SK-N-SH (cell line): ENCODE data around the gene RALA. TPM values are rescaled to one million over a fixed set of nuclear protein-coding genes. Genes with fewer than 3 reads are reported as not detected.
A peak's percentile ranks its signal among the peaks of the same experiment; 100 is the strongest.

Experiments used
- CTCF ChIA-PET: fragments of 300-600, 350-600 bp; formaldehyde crosslinking; extraction: SDS; loops from one replicate; lab custom pipeline; 2021; lab: Yijun Ruan, JAX
- POLR2A ChIA-PET: fragments of 350-600 bp; sonication (Branson Sonifier 250); formaldehyde crosslinking; extraction: SDS; loops from one replicate; lab custom pipeline; 2020; ENCODE audit warnings: antibody characterized with exemption, inconsistent platforms; lab: Yijun Ruan, JAX
- DNase-seq: peaks from one replicate; pipeline ENCODE4 v3.0.0; 2012
- H2AFZ ChIP-seq: fragments of 200-600 bp; sonication (generic); 2 replicates; pipeline ENCODE4 v1.8.1; 2016; ENCODE audit warnings: antibody characterized with exemption, mild to moderate bottlenecking, low read depth
- H3F3A ChIP-seq: fragments of 200-600 bp; sonication (generic); replicated peaks from 2 replicates; pipeline ENCODE3; 2016; ENCODE audit warnings: antibody characterized with exemption, mild to moderate bottlenecking; ENCODE audit not compliant: insufficient read depth
- H3K27ac ChIP-seq, 2 experiments: fragments of 200-500 bp in 1 of 2; fragments of 200-600 bp in 1 of 2; sonication (Bioruptor generic) in 1 of 2; sonication (generic), shearing (Covaris generic) in 1 of 2; 2 replicates each; pipeline versions ENCODE4 v1.5.1 to v1.6.1; 2014 to 2016; ENCODE audit warnings: low read depth in 2 of 2, inconsistent platforms in 1 of 2, low read length in 1 of 2, mild to moderate bottlenecking in 1 of 2, mixed read lengths in 1 of 2
- H3K27me3 ChIP-seq: fragments of 200-600 bp; sonication (generic), shearing (Covaris generic); 2 replicates; pipeline ENCODE4 v1.6.1; 2016; ENCODE audit warnings: mixed run types; ENCODE audit not compliant: insufficient read depth
- H3K36me3 ChIP-seq, 2 experiments: fragments of 200-500 bp in 1 of 2; fragments of 200-600 bp in 1 of 2; sonication (Bioruptor generic) in 1 of 2; sonication (generic) in 1 of 2; replicated peaks in 1 of 2; 2 replicates each; pipeline versions ENCODE3 to v1.5.1; 2014 to 2016; ENCODE audit warnings: low read length in 1 of 2, mild to moderate bottlenecking in 1 of 2; ENCODE audit not compliant: insufficient read depth in 2 of 2, control insufficient read depth in 1 of 2
- H3K4me1 ChIP-seq, 2 experiments: fragments of 200-500 bp in 1 of 2; fragments of 200-600 bp in 1 of 2; sonication (Bioruptor generic) in 1 of 2; sonication (generic), shearing (Covaris generic) in 1 of 2; 2 replicates each; pipeline versions ENCODE4 v1.5.1 to v1.6.1; 2014 to 2016; ENCODE audit warnings: low read depth in 1 of 2, low read length in 1 of 2, mixed run types in 1 of 2; ENCODE audit not compliant: insufficient read depth in 2 of 2, control insufficient read depth in 1 of 2
- H3K4me2 ChIP-seq: fragments of 200-600 bp; sonication (generic), shearing (Covaris generic); 2 replicates; pipeline ENCODE4 v1.6.1; 2017; ENCODE audit warnings: mixed run types
- H3K4me3 ChIP-seq, 2 experiments: fragments of 200-500 bp in 1 of 2; fragments of 200-600 bp in 1 of 2; sonication (Bioruptor generic) in 1 of 2; sonication (generic), shearing (Covaris generic) in 1 of 2; 2 replicates each; pipeline versions ENCODE4 v1.5.1 to v1.8.1; 2014 to 2016; ENCODE audit warnings: low read depth in 2 of 2, inconsistent platforms in 1 of 2, low read length in 1 of 2, mild to moderate bottlenecking in 1 of 2, mixed read lengths in 1 of 2, moderate library complexity in 1 of 2
- H3K79me2 ChIP-seq: fragments of 200-600 bp; sonication (generic); 2 replicates; pipeline ENCODE4 v1.8.1; 2017; ENCODE audit warnings: mild to moderate bottlenecking; ENCODE audit not compliant: insufficient read depth
- H3K9ac ChIP-seq: fragments of 200-600 bp; sonication (generic); 2 replicates; pipeline ENCODE4 v1.6.1; 2017; ENCODE audit warnings: mixed run types
- H3K9me2 ChIP-seq: fragments of 200-600 bp; sonication (generic); 2 replicates; pipeline ENCODE4 v1.6.1; 2017; ENCODE audit warnings: mixed run types
- H3K9me3 ChIP-seq: fragments of 200-600 bp; sonication (generic); 2 replicates; pipeline ENCODE4 v1.6.1; 2017; ENCODE audit warnings: mixed run types, mild to moderate bottlenecking, moderate library complexity
- H4K20me1 ChIP-seq: fragments of 200-600 bp; sonication (generic); 2 replicates; pipeline ENCODE4 v1.6.1; 2017; ENCODE audit warnings: mild to moderate bottlenecking, mixed run types; ENCODE audit not compliant: insufficient read depth
- EP300 ChIP-seq, 2 experiments: IDR thresholded peaks; 2 replicates each; pipeline versions ENCODE4 v1.4.0 to v1.6.1; 2012; ENCODE audit warnings: borderline replicate concordance in 1 of 2, low read depth in 1 of 2, low read length in 1 of 2
- EZH2phosphoT487 ChIP-seq: fragments of 200-600 bp; sonication (generic); IDR thresholded peaks from 2 replicates; pipeline ENCODE4 v1.6.1; 2017; ENCODE audit warnings: low read depth, mixed run types, mild to moderate bottlenecking, antibody characterized with exemption, moderate library complexity, borderline replicate concordance
- FOSL2 ChIP-seq: IDR thresholded peaks from 2 replicates; pipeline ENCODE4 v1.4.0; 2012; ENCODE audit warnings: low read depth, mild to moderate bottlenecking, moderate library complexity, borderline replicate concordance
- FOXJ3 ChIP-seq: sonication (generic); formaldehyde crosslinking; IDR thresholded peaks from 2 replicates; pipeline ENCODE4 v1.5.1; 2020; ENCODE audit warnings: mild to moderate bottlenecking, missing genetic modification reagents
- GABPA ChIP-seq: IDR thresholded peaks from 2 replicates; pipeline ENCODE4 v1.4.0; 2012; ENCODE audit warnings: low read depth, mild to moderate bottlenecking
- JUND ChIP-seq: IDR thresholded peaks from 2 replicates; pipeline ENCODE4 v1.4.0; 2012
- MAX ChIP-seq: IDR thresholded peaks from 2 replicates; pipeline ENCODE4 v1.4.0; 2012; ENCODE audit warnings: low read depth
- MEF2A ChIP-seq: IDR thresholded peaks from 2 replicates; pipeline ENCODE4 v1.4.0; 2012; ENCODE audit warnings: low read depth, borderline replicate concordance
- MXI1 ChIP-seq: IDR thresholded peaks from 2 replicates; pipeline ENCODE4 v1.6.1; 2012; ENCODE audit warnings: mild to moderate bottlenecking, low read depth, low read length, improper control_type of control experiment
- NRF1 ChIP-seq: IDR thresholded peaks from 2 replicates; pipeline ENCODE4 v1.6.1; 2012; ENCODE audit warnings: low read depth, mild to moderate bottlenecking, low read length
- POLR2AphosphoS5 ChIP-seq: IDR thresholded peaks from 2 replicates; pipeline ENCODE4 v1.6.1; 2012; ENCODE audit warnings: low read depth, low read length
- RAD21 ChIP-seq: IDR thresholded peaks from 2 replicates; pipeline ENCODE4 v1.6.1; 2012; ENCODE audit warnings: mild to moderate bottlenecking, low read length
- REST ChIP-seq: IDR thresholded peaks from 2 replicates; pipeline ENCODE4 v1.6.1; 2012; ENCODE audit warnings: mild to moderate bottlenecking, low read depth, low read length, moderate library complexity
- RXRA ChIP-seq: IDR thresholded peaks from 2 replicates; pipeline ENCODE4 v1.4.0; 2012; ENCODE audit warnings: low read depth, mild to moderate bottlenecking, borderline replicate concordance
- SIN3A ChIP-seq: IDR thresholded peaks from 2 replicates; pipeline ENCODE4 v1.6.1; 2012; ENCODE audit warnings: low read depth, mild to moderate bottlenecking, low read length, moderate library complexity, borderline replicate concordance
- SMC3 ChIP-seq: IDR thresholded peaks from 2 replicates; pipeline ENCODE4 v1.6.1; 2012; ENCODE audit warnings: low read depth, low read length, improper control_type of control experiment
- TAF1 ChIP-seq: IDR thresholded peaks from 2 replicates; pipeline ENCODE4 v1.6.1; 2012; ENCODE audit warnings: low read depth, mild to moderate bottlenecking, low read length, moderate library complexity, borderline replicate concordance
- TEAD4 ChIP-seq: IDR thresholded peaks from 2 replicates; pipeline ENCODE4 v1.4.0; 2012; ENCODE audit warnings: mild to moderate bottlenecking, borderline replicate concordance; ENCODE audit not compliant: insufficient read depth
- USF1 ChIP-seq: IDR thresholded peaks from 2 replicates; pipeline ENCODE4 v1.4.0; 2012; ENCODE audit warnings: low read depth, borderline replicate concordance
- WGBS: methylation state at CpG from one replicate; pipeline ENCODE4 v1.1.6; 2017; ENCODE audit warnings: low lambda C conversion rate; 5-methylcytosine and 5-hydroxymethylcytosine counted together
- polyA plus RNA-seq, 3 experiments: library from polyadenylated mRNA; depleted of rRNA; stranded (reverse); fragments of >200 nt; gene quantifications; 2 replicates each; pipeline ENCODE4 v1.2.3, GENCODE V29; 2012

The RALA gene
- polyA plus RNA-seq, 1 of the 3 experiments (the other 2 are of a cell fraction), result 29.0 TPM

GRCh38 chr7:39618868-39619267, 4.5 kb upstream of the RALA start:
- Histone ChIP-seq H3K4me2 (no peak overlapping the region), H3K4me3 (no peak overlapping the region), H3F3A (peaks cover 53% of the 10 kb centered on the region), H3K79me2 (peaks cover 16% of the 10 kb centered on the region; the same call in 1 of the 2 replicates), H4K20me1 (no peaks in the 10 kb centered on the region), H3K9ac (no peak overlapping the region), H2AFZ (no peak overlapping the region), H3K9me2 (no peaks in the 10 kb centered on the region), H3K27ac (no peak overlapping the region), H3K9me3 (no peaks in the 10 kb centered on the region), H3K4me1 (peaks cover 8 to 46% of the 10 kb centered on the region in 2 experiments), H3K27me3 (no peaks in the 10 kb centered on the region), H3K36me3 (no peaks in the 10 kb centered on the region)
- ChIA-PET CTCF (interaction anchor here (0.8 to 2.2 kb wide), 2 partner anchors 10 to 38 kb away, joined by 3 to 13 read pairs; no protein-coding TSS in a partner anchor), POLR2A (no interaction called here)
- 91% methylated on average over 4 of the region's 4 CpGs for WGBS
- no peak for TF ChIP-seq FOXJ3 (CRISPR knock-in tag)
- TF ChIP-seq POLR2AphosphoS5, result no peak
- no peak for TF ChIP-seq MEF2A
- no peak for TF ChIP-seq MXI1
- TF ChIP-seq GABPA, result no peak
- no peak for TF ChIP-seq TAF1
- no peak for TF ChIP-seq SIN3A
- TF ChIP-seq JUND, result no peak
- no peak for TF ChIP-seq RAD21
- TF ChIP-seq FOSL2, result no peak
- no peak for TF ChIP-seq EZH2phosphoT487
- TF ChIP-seq REST, result no peak
- TF ChIP-seq SMC3, result no peak
- TF ChIP-seq NRF1, result no peak
- no peak for DNase-seq

GRCh38 chr7:39620486-39620885, 2.9 kb upstream of the RALA start:
- peaks cover 33% of the 10 kb centered on the region for H3K79me2 ChIP-seq
- no peak overlapping the region for H3K4me3 ChIP-seq
- no peak for TF ChIP-seq EZH2phosphoT487
- no peak for TF ChIP-seq RXRA
- TF ChIP-seq TAF1, result no peak
- TF ChIP-seq RAD21, result no peak
- TF ChIP-seq MAX, result no peak
- no peak for TF ChIP-seq FOSL2
- TF ChIP-seq SIN3A, result no peak
- TF ChIP-seq USF1, result no peak
- no peak for TF ChIP-seq TEAD4
- no peak for TF ChIP-seq EP300 (IDR thresholded peaks at IDR 0.05; ENCODE audit: borderline replicate concordance in 1 of 2, low read depth in 1 of 2, low read length in 1 of 2)
- TF ChIP-seq, all 33 proteins: peak for 0
- ChIA-PET POLR2A (no interaction called here), CTCF (interaction anchor here (0.8 to 4.9 kb wide), 6 partner anchors 9 to 276 kb away, joined by 3 to 43 read pairs (median 3); no protein-coding TSS in a partner anchor)
- no peaks in the 10 kb centered on the region for H3K36me3 ChIP-seq
- peaks cover 19 to 37% of the 10 kb centered on the region in 2 experiments for H3K4me1 ChIP-seq
- H3K9me2 ChIP-seq, result no peaks in the 10 kb centered on the region
- peak overlapping the region; percentile 52; the same call in 1 of the 2 replicates for H3K4me2 ChIP-seq
- DNase-seq, result no peak
- H2AFZ ChIP-seq, result no peak overlapping the region
- H4K20me1 ChIP-seq, result peaks cover 11% of the 10 kb centered on the region
- no peaks in the 10 kb centered on the region for H3K9me3 ChIP-seq
- H3K27me3 ChIP-seq, result no peaks in the 10 kb centered on the region
- H3F3A ChIP-seq, result peaks cover 44% of the 10 kb centered on the region
- peak overlapping the region; percentile 19; the same call in 1 of the 2 replicates for H3K9ac ChIP-seq
- peak overlapping the region in 1 of 2 experiments; percentile 93; a peak in 2 of 4 replicates for H3K27ac ChIP-seq
